Measurements from ENCODE around the gene ATR.

DNA sequence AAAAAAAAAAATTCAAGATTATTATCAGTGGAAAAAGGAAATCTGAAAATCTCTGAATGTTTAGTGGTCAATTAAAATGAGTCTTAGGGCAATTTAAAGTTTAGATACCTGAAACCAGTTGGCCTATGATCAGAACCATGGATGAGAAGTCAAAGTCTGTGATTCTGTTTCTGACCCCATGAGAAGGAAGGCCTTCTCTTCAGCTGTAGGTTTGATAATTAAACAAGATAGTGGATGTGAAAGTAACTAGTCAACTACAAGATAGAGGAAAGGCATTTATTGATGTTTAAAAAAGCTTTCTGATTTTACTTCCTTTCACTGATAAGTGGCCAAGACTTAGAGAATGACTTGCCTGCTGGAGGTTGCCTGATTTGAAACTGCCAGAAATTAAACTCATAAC is 26.4 kb upstream of the ATR start:
- no peak for TF ChIP-seq CTCF (IDR thresholded peaks at IDR 0.05)
- TF ChIP-seq POLR2AphosphoS5 (IDR thresholded peaks at IDR 0.05) = no peak

All from upper lobe of left lung (tissue), 4 donors.